HCT116 (cell line): ENCODE measurements around the gene ZNF367.

Experiments
- EZH2phosphoT487 ChIP-seq: fragments of 200-600 bp; IDR thresholded peaks from 2 replicates; pipeline ENCODE4 v1.6.1; 2018; ENCODE audit warnings: antibody characterized with exemption, borderline replicate concordance
- JUND ChIP-seq: IDR thresholded peaks from 2 replicates; pipeline ENCODE4 v1.6.1; 2012
- POLR2A ChIP-seq: IDR thresholded peaks from 2 replicates; pipeline ENCODE4 v1.7.0; 2011; ENCODE audit warnings: borderline replicate concordance; ENCODE audit not compliant: insufficient read depth, insufficient read length; ENCODE audit errors: extremely low read depth
- POLR2AphosphoS5 ChIP-seq: IDR thresholded peaks from 2 replicates; pipeline ENCODE4 v1.6.1; 2011; ENCODE audit warnings: mild to moderate bottlenecking, low read depth, low read length, moderate library complexity
- SRF ChIP-seq: IDR thresholded peaks from 2 replicates; pipeline ENCODE4 v1.6.1; 2012; ENCODE audit warnings: low read depth
- TF ChIP-seq, protein P1 (sequence below): IDR thresholded peaks from 2 replicates; pipeline ENCODE4 v1.6.1; 2012
- TF ChIP-seq, protein P2 (sequence below), 3 experiments: fragments of 200-600 bp in 1 of 3; sonication (generic) in 1 of 3; IDR thresholded peaks in 2 of 3; conservative IDR thresholded peaks in 1 of 3; 2 replicates each; pipeline ENCODE4 v1.5.1; 2012 to 2017; ENCODE audit warnings: low read depth in 2 of 3, low read length in 2 of 3, antibody characterized with exemption in 1 of 3, borderline replicate concordance in 1 of 3, control low read depth in 1 of 3, mild to moderate bottlenecking in 1 of 3, mixed read lengths in 1 of 3, mixed run types in 1 of 3, moderate library complexity in 1 of 3; ENCODE audit not compliant: insufficient read depth in 1 of 3
- TF ChIP-seq, protein P3 (sequence below): IDR thresholded peaks from 2 replicates; pipeline ENCODE4 v1.6.1; 2012; ENCODE audit warnings: low read depth
- TF ChIP-seq, protein P4 (sequence below): IDR thresholded peaks from 2 replicates; pipeline ENCODE4 v1.6.1; 2011; ENCODE audit warnings: mild to moderate bottlenecking, low read length, moderate library complexity; ENCODE audit not compliant: insufficient replicate concordance; ENCODE audit errors: extremely low read depth

GRCh38 chr9:96345551-96345950, 72.6 kb downstream of the ZNF367 start:
- TF ChIP-seq EZH2phosphoT487: no peak
- TF ChIP-seq, protein P1, sequence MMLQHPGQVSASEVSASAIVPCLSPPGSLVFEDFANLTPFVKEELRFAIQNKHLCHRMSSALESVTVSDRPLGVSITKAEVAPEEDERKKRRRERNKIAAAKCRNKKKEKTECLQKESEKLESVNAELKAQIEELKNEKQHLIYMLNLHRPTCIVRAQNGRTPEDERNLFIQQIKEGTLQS: no peak
- TF ChIP-seq, protein P2, sequence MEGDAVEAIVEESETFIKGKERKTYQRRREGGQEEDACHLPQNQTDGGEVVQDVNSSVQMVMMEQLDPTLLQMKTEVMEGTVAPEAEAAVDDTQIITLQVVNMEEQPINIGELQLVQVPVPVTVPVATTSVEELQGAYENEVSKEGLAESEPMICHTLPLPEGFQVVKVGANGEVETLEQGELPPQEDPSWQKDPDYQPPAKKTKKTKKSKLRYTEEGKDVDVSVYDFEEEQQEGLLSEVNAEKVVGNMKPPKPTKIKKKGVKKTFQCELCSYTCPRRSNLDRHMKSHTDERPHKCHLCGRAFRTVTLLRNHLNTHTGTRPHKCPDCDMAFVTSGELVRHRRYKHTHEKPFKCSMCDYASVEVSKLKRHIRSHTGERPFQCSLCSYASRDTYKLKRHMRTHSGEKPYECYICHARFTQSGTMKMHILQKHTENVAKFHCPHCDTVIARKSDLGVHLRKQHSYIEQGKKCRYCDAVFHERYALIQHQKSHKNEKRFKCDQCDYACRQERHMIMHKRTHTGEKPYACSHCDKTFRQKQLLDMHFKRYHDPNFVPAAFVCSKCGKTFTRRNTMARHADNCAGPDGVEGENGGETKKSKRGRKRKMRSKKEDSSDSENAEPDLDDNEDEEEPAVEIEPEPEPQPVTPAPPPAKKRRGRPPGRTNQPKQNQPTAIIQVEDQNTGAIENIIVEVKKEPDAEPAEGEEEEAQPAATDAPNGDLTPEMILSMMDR (IDR thresholded peaks at IDR 0.05 in 2 of 3, conservative IDR thresholded peaks at IDR 0.05 in 1 of 3; ENCODE audit: borderline replicate concordance in 1 of 3, insufficient read depth in 1 of 3, low read depth in 2 of 3, low read length in 2 of 3): no peak
- TF ChIP-seq, protein P3, sequence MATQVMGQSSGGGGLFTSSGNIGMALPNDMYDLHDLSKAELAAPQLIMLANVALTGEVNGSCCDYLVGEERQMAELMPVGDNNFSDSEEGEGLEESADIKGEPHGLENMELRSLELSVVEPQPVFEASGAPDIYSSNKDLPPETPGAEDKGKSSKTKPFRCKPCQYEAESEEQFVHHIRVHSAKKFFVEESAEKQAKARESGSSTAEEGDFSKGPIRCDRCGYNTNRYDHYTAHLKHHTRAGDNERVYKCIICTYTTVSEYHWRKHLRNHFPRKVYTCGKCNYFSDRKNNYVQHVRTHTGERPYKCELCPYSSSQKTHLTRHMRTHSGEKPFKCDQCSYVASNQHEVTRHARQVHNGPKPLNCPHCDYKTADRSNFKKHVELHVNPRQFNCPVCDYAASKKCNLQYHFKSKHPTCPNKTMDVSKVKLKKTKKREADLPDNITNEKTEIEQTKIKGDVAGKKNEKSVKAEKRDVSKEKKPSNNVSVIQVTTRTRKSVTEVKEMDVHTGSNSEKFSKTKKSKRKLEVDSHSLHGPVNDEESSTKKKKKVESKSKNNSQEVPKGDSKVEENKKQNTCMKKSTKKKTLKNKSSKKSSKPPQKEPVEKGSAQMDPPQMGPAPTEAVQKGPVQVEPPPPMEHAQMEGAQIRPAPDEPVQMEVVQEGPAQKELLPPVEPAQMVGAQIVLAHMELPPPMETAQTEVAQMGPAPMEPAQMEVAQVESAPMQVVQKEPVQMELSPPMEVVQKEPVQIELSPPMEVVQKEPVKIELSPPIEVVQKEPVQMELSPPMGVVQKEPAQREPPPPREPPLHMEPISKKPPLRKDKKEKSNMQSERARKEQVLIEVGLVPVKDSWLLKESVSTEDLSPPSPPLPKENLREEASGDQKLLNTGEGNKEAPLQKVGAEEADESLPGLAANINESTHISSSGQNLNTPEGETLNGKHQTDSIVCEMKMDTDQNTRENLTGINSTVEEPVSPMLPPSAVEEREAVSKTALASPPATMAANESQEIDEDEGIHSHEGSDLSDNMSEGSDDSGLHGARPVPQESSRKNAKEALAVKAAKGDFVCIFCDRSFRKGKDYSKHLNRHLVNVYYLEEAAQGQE: no peak
- TF ChIP-seq POLR2A: no peak
- no peak for TF ChIP-seq POLR2AphosphoS5
- no peak for TF ChIP-seq SRF
- TF ChIP-seq JUND: no peak
- TF ChIP-seq, protein P4, sequence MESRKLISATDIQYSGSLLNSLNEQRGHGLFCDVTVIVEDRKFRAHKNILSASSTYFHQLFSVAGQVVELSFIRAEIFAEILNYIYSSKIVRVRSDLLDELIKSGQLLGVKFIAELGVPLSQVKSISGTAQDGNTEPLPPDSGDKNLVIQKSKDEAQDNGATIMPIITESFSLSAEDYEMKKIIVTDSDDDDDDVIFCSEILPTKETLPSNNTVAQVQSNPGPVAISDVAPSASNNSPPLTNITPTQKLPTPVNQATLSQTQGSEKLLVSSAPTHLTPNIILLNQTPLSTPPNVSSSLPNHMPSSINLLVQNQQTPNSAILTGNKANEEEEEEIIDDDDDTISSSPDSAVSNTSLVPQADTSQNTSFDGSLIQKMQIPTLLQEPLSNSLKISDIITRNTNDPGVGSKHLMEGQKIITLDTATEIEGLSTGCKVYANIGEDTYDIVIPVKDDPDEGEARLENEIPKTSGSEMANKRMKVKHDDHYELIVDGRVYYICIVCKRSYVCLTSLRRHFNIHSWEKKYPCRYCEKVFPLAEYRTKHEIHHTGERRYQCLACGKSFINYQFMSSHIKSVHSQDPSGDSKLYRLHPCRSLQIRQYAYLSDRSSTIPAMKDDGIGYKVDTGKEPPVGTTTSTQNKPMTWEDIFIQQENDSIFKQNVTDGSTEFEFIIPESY: no peak
